H1 (cell line): ENCODE measurements around the gene METTL9. TPM values are rescaled to one million over a fixed set of nuclear protein-coding genes. Genes with fewer than 3 reads are reported as not detected.
"Not testable (repeated sequence)": the region's sequence is repeated elsewhere in the genome, so short reads cannot be mapped to it uniquely, and the experiment has no call there.

Source experiments
- CTCF ChIA-PET: fragments of 300-600 bp; sonication (Branson Sonifier 250); formaldehyde crosslinking; loops from one replicate; lab custom pipeline; 2021; ENCODE audit not compliant: partially characterized antibody; lab: Charles Lee
- POLR2A ChIA-PET: fragments of 300-600 bp; sonication (Branson Sonifier 250); formaldehyde crosslinking; loops from one replicate; lab custom pipeline; 2021; ENCODE audit warnings: inconsistent platforms; ENCODE audit not compliant: partially characterized antibody; lab: Charles Lee
- DNase-seq, 2 experiments: peaks; one replicate each; pipeline versions ENCODE4 v3.0.0 to v3.0.0-alpha.2; 2010 to 2022; ENCODE audit warnings: low spot score in 2 of 2, low read depth in 1 of 2, mixed read lengths in 1 of 2
- FAIRE-seq: peaks from 2 replicates; lab custom pipeline; 2011; peaks lifted over from hg19 to GRCh38; lab: Jason Lieb, UNC
- H2AFZ ChIP-seq: 2 replicates; pipeline ENCODE4 v1.8.1; 2012; ENCODE audit warnings: low read length, inconsistent platforms
- H2AK5ac ChIP-seq: 2 replicates; pipeline ENCODE4 v1.6.1; 2013; ENCODE audit warnings: low read depth, low read length
- H2BK120ac ChIP-seq: replicated peaks from 2 replicates; pipeline ENCODE3; 2013; ENCODE audit warnings: low read depth, low read length, inconsistent platforms
- H2BK12ac ChIP-seq: 2 replicates; pipeline ENCODE4 v1.6.1; 2013; ENCODE audit warnings: low read depth, low read length
- H2BK15ac ChIP-seq: 2 replicates; pipeline ENCODE4 v1.6.1; 2013; ENCODE audit warnings: low read length
- H2BK20ac ChIP-seq: 2 replicates; pipeline ENCODE4 v1.6.1; 2013; ENCODE audit warnings: low read length
- H2BK5ac ChIP-seq: 2 replicates; pipeline ENCODE4 v1.6.1; 2013; ENCODE audit warnings: low read depth, low read length
- H3K14ac ChIP-seq: 2 replicates; pipeline ENCODE4 v1.6.1; 2013; ENCODE audit warnings: inconsistent platforms; ENCODE audit not compliant: insufficient read length
- H3K18ac ChIP-seq: 2 replicates; pipeline ENCODE4 v1.6.1; 2013; ENCODE audit warnings: low read length; ENCODE audit errors: extremely low read depth
- H3K23ac ChIP-seq: 2 replicates; pipeline ENCODE4 v1.6.1; 2013; ENCODE audit warnings: inconsistent platforms; ENCODE audit not compliant: insufficient read length
- H3K23me2 ChIP-seq: 2 replicates; pipeline ENCODE4 v1.6.1; 2013; ENCODE audit warnings: low read depth, low read length
- H3K27ac ChIP-seq: 2 replicates; pipeline ENCODE4 v1.6.1; 2011; ENCODE audit warnings: low read depth, low read length, inconsistent platforms
- H3K27me3 ChIP-seq, 4 experiments: replicated peaks in 1 of 4; 1 replicate in 1 of 4; 2 replicates in 3 of 4; pipeline versions ENCODE4 v1.6.1 to v1.8.1; 2011 to 2013; ENCODE audit warnings: low read length in 3 of 4, mild to moderate bottlenecking in 3 of 4, inconsistent platforms in 2 of 4, mixed read lengths in 2 of 4, moderate library complexity in 1 of 4; ENCODE audit not compliant: control insufficient read depth in 3 of 4, insufficient read depth in 3 of 4; ENCODE audit errors: extremely low read depth in 1 of 4
- H3K36me3 ChIP-seq, 4 experiments: 2 replicates each; pipeline versions ENCODE4 v1.6.1 to v1.8.1; 2011 to 2013; ENCODE audit warnings: mild to moderate bottlenecking in 4 of 4, low read length in 3 of 4, moderate library complexity in 2 of 4, control low read depth in 1 of 4, inconsistent platforms in 1 of 4; ENCODE audit not compliant: insufficient read depth in 4 of 4, control insufficient read depth in 2 of 4
- H3K4ac ChIP-seq: replicated peaks from 2 replicates; pipeline ENCODE3; 2013; ENCODE audit warnings: low read length, low read depth, mixed read lengths, inconsistent platforms; ENCODE audit not compliant: insufficient read length
- H3K4me1 ChIP-seq, 4 experiments: replicated peaks in 1 of 4; 1 replicate in 1 of 4; 2 replicates in 3 of 4; pipeline versions ENCODE4 v1.6.1 to v1.8.1; 2011 to 2013; ENCODE audit warnings: low read length in 3 of 4, inconsistent platforms in 2 of 4, mixed read lengths in 1 of 4; ENCODE audit not compliant: insufficient read depth in 4 of 4, control insufficient read depth in 3 of 4
- H3K4me2 ChIP-seq, 2 experiments: 2 replicates each; pipeline versions ENCODE4 v1.6.1 to v1.8.1; 2011 to 2013; ENCODE audit warnings: low read depth in 2 of 2, low read length in 2 of 2, control low read depth in 1 of 2, inconsistent platforms in 1 of 2, mild to moderate bottlenecking in 1 of 2; ENCODE audit not compliant: insufficient read depth in 1 of 2
- H3K4me3 ChIP-seq, 4 experiments: fragments of 200-600, 300-600 bp in 1 of 4; sonication (generic), shearing (Covaris generic), sonication (Bioruptor Twin) in 1 of 4; 2 replicates each; pipeline versions ENCODE4 v1.5.1 to v1.8.1; 2011 to 2016; ENCODE audit warnings: low read length in 4 of 4, low read depth in 3 of 4, control low read depth in 2 of 4, inconsistent platforms in 2 of 4, mild to moderate bottlenecking in 2 of 4, mixed read lengths in 1 of 4, moderate library complexity in 1 of 4; ENCODE audit not compliant: insufficient read depth in 2 of 4; ENCODE audit errors: extremely low read depth in 1 of 4
- H3K56ac ChIP-seq: replicated peaks from 2 replicates; pipeline ENCODE3; 2013; ENCODE audit warnings: low read depth, mild to moderate bottlenecking, mixed read lengths, low read length, inconsistent platforms; ENCODE audit not compliant: insufficient read length
- H3K79me1 ChIP-seq: 2 replicates; pipeline ENCODE4 v1.6.1; 2013; ENCODE audit warnings: low read depth, low read length, control low read depth
- H3K79me2 ChIP-seq, 2 experiments: 2 replicates each; pipeline versions ENCODE4 v1.6.1 to v1.8.1; 2012 to 2013; ENCODE audit warnings: low read length in 2 of 2, mild to moderate bottlenecking in 2 of 2, inconsistent platforms in 1 of 2; ENCODE audit not compliant: insufficient read depth in 2 of 2, control insufficient read depth in 1 of 2
- H3K9ac ChIP-seq, 4 experiments: replicated peaks in 1 of 4; 1 replicate in 1 of 4; 2 replicates in 3 of 4; pipeline versions ENCODE4 v1.6.1 to v1.8.1; 2011 to 2013; ENCODE audit warnings: low read depth in 3 of 4, low read length in 3 of 4, control low read depth in 2 of 4, mild to moderate bottlenecking in 2 of 4, moderate library complexity in 2 of 4, inconsistent platforms in 1 of 4; ENCODE audit errors: extremely low read depth in 1 of 4
- H3K9me3 ChIP-seq, 2 experiments: 2 replicates each; pipeline versions ENCODE4 v1.6.1 to v1.8.1; 2012 to 2013; ENCODE audit warnings: mild to moderate bottlenecking in 2 of 2, moderate library complexity in 2 of 2, control low read depth in 1 of 2, inconsistent platforms in 1 of 2, low read depth in 1 of 2, low read length in 1 of 2, mixed read lengths in 1 of 2; ENCODE audit not compliant: insufficient read depth in 2 of 2
- H4K20me1 ChIP-seq, 2 experiments: replicated peaks in 1 of 2; 2 replicates each; pipeline versions ENCODE3 to v1.8.1; 2011 to 2013; ENCODE audit warnings: inconsistent platforms in 2 of 2, low read length in 2 of 2, mild to moderate bottlenecking in 1 of 2; ENCODE audit not compliant: insufficient read depth in 2 of 2, control insufficient read depth in 1 of 2
- H4K5ac ChIP-seq: 2 replicates; pipeline ENCODE4 v1.6.1; 2013; ENCODE audit warnings: low read length, low read depth, mixed read lengths, inconsistent platforms; ENCODE audit not compliant: insufficient read length
- H4K8ac ChIP-seq: 2 replicates; pipeline ENCODE4 v1.8.0; 2013; ENCODE audit warnings: mild to moderate bottlenecking, moderate library complexity, low read length, inconsistent platforms; ENCODE audit not compliant: insufficient read depth; ENCODE audit errors: extremely low read depth
- H4K91ac ChIP-seq: replicated peaks from 2 replicates; pipeline ENCODE3; 2013; ENCODE audit warnings: low read length, mixed read lengths, inconsistent platforms; ENCODE audit not compliant: insufficient read length
- WGBS, 2 experiments: shearing (Covaris generic) in 1 of 2; methylation state at CpG; one replicate each; pipeline versions ENCODE4 v1.1.6 to v1.1.7; 2013 to 2015; ENCODE audit warnings: low lambda C conversion rate in 2 of 2, mixed read lengths in 2 of 2, inconsistent platforms in 1 of 2, low coverage in 1 of 2, missing lambda C conversion rate in 1 of 2; ENCODE audit not compliant: insufficient replicate concordance in 2 of 2, insufficient coverage in 1 of 2, insufficient read length in 1 of 2; ENCODE audit errors: extremely low coverage in 1 of 2, missing lambda C conversion rate in 1 of 2; 5-methylcytosine and 5-hydroxymethylcytosine counted together
- polyA plus RNA-seq, 7 experiments: library from polyadenylated mRNA; depleted of rRNA in 3 of 7; stranded (reverse) in 5 of 7; unstranded in 2 of 7; fragments of >200 nt in 5 of 7; fragments of 200-250 nt in 2 of 7; gene quantifications; 1 replicate in 5 of 7; 2 replicates in 1 of 7; 4 replicates in 1 of 7; pipeline versions ENCODE4 v1.2.1 to v1.2.3, GENCODE V29; 2011 to 2013; ENCODE audit warnings: missing spikeins in 2 of 7, mixed read lengths in 2 of 7
- total RNA-seq: library from RNA; stranded (reverse); fragmentation: NEBNext Ultra II Directional; extraction: Animal tissue kit (Norgen Biotek cat#: 25700); gene quantifications from 2 replicates; pipeline ENCODE4 v1.2.1, GENCODE V29; 2021

The METTL9 gene
- total and polyA plus RNA-seq, 2 of the 8 experiments (the other 6 are each of a cell fraction or from before 2014, with no cell fraction given), result 45.4 to 112 TPM

GRCh38 chr16:21577487-21577886 is 21.9 kb upstream of the METTL9 start:
- H2BK15ac ChIP-seq, H3K4me3 ChIP-seq, H2BK20ac ChIP-seq, FAIRE-seq, H4K5ac ChIP-seq, H3K27ac ChIP-seq, H4K8ac ChIP-seq, H3K9me3 ChIP-seq, H3K27me3 ChIP-seq, H2BK120ac ChIP-seq, H2AFZ ChIP-seq, H3K4me1 ChIP-seq, H3K4ac ChIP-seq, H2BK5ac ChIP-seq, H3K23me2 ChIP-seq, H2AK5ac ChIP-seq, H3K79me1 ChIP-seq, H3K14ac ChIP-seq, H2BK12ac ChIP-seq, H4K20me1 ChIP-seq, DNase-seq, H3K56ac ChIP-seq, H3K4me2 ChIP-seq, H4K91ac ChIP-seq, H3K36me3 ChIP-seq, H3K18ac ChIP-seq, H3K79me2 ChIP-seq, H3K9ac ChIP-seq, H3K23ac ChIP-seq, CTCF ChIA-PET: not testable (repeated sequence)
- 94% methylated on average over 2 of the region's 2 CpGs; no CpG with 5 or more reads in 1 of the 2 experiments for WGBS, 2 experiments
- POLR2A ChIA-PET, result interaction anchor here (1.3 kb wide), 1 partner anchor 22 kb away, joined by 4 read pairs; the partner anchor contains the start of gene METTL9

GRCh38 chr16:21578311-21578710 is 21.1 kb upstream of the METTL9 start:
- H3K56ac ChIP-seq, DNase-seq, H3K79me2 ChIP-seq, H3K79me1 ChIP-seq, H2BK12ac ChIP-seq, H4K20me1 ChIP-seq, H2BK15ac ChIP-seq, H3K9ac ChIP-seq, H3K9me3 ChIP-seq, H3K23ac ChIP-seq, H3K18ac ChIP-seq, H4K5ac ChIP-seq, H2AFZ ChIP-seq, H2AK5ac ChIP-seq, H4K91ac ChIP-seq, H3K27me3 ChIP-seq, H3K27ac ChIP-seq, H3K4me3 ChIP-seq, H3K4me2 ChIP-seq, H4K8ac ChIP-seq, H2BK120ac ChIP-seq, H2BK5ac ChIP-seq, FAIRE-seq, H3K4ac ChIP-seq, H3K14ac ChIP-seq, H3K4me1 ChIP-seq, H2BK20ac ChIP-seq, H3K36me3 ChIP-seq, CTCF ChIA-PET, H3K23me2 ChIP-seq: not testable (repeated sequence)
- WGBS, 2 experiments, result 88% methylated on average over 5 of the region's 5 CpGs; no CpG with 5 or more reads in 1 of the 2 experiments
- POLR2A ChIA-PET, result interaction anchor here (1.3 kb wide), 1 partner anchor 21 kb away, joined by 4 read pairs; the partner anchor contains the start of gene METTL9
